Activated naive CD4-positive, alpha-beta T cell treated with anti-CD3 and anti-CD28 coated beads, Interleukin-2, amount 10 ng/mL, durations not matched to agents 7 days and 5 days (primary cell): ENCODE measurements around the gene TBCB.
A peak's percentile ranks its signal among the peaks of the same experiment; 100 is the strongest.
"Not testable (repeated sequence)": the region's sequence is repeated elsewhere in the genome, so short reads cannot be mapped to it uniquely, and the experiment has no call there.

Source experiments
- CTCF ChIA-PET: fragments of 350-600 bp; sonication (Branson Sonifier 250); formaldehyde crosslinking; loops from one replicate; lab custom pipeline; 2021; ENCODE audit warnings: antibody characterized with exemption; lab: Charles Lee
- DNase-seq: peaks from one replicate; pipeline ENCODE4 v3.0.0-alpha.2; 2020
- H3K27ac Mint-ChIP-seq: one replicate; pipeline ENCODE4 v1.8.0; 2021; ENCODE audit warnings: mild to moderate bottlenecking, moderate library complexity, mixed read lengths
- H3K27me3 Mint-ChIP-seq: one replicate; pipeline ENCODE4 v1.8.0; 2021; ENCODE audit warnings: mild to moderate bottlenecking, mixed read lengths
- H3K36me3 Mint-ChIP-seq: one replicate; pipeline ENCODE4 v1.8.0; 2021; ENCODE audit warnings: mixed read lengths
- H3K4me1 Mint-ChIP-seq: one replicate; pipeline ENCODE4 v1.8.0; 2021; ENCODE audit warnings: mixed read lengths
- H3K4me3 Mint-ChIP-seq: one replicate; pipeline ENCODE4 v1.8.0; 2021; ENCODE audit warnings: mild to moderate bottlenecking, moderate library complexity, mixed read lengths
- H3K9me3 Mint-ChIP-seq: one replicate; pipeline ENCODE4 v1.8.0; 2021; ENCODE audit warnings: mixed read lengths

The TBCB gene, protein sequence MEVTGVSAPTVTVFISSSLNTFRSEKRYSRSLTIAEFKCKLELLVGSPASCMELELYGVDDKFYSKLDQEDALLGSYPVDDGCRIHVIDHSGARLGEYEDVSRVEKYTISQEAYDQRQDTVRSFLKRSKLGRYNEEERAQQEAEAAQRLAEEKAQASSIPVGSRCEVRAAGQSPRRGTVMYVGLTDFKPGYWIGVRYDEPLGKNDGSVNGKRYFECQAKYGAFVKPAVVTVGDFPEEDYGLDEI

DNA sequence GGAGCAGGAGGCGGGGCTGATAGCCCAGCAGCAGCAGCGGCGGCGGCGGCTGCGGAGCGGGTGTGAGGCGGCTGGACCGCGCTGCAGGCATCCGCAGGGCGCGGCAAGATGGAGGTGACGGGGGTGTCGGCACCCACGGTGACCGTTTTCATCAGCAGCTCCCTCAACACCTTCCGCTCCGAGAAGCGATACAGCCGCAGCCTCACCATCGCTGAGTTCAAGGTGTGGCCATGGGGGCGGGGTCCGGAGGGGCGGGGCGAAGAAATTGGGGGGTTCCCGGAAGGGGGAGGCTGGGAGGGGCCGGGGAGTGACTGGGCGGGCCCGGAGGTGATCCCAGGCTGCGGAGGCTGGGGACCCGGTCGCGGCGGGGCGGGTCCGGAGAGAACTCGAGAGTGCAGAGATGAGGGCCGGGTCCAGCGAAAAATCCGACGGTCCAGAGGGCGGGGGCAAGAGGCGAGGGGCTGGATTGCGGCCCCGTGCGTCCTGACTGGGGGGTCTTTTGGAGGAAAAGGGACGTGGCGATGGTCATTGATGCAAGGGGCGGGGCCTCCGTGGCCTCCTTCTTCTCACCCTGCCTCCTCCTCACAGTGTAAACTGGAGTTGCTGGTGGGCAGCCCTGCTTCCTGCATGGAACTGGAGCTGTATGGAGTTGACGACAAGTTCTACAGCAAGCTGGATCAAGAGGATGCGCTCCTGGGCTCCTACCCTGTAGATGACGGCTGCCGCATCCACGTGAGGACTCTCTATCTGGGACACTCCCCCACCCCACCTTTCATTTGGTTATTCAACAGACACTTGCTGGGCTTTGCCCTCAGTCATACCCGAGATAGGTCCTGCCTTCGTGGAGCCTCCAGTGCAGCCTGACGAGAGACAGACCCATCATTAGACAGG lies at the start of gene TBCB:
TSS of gene TBCB (plus strand) at position 16 of the 891 bp plus-strand sequence. CDS start at position 109, 93 bp downstream.
- H3K36me3 Mint-ChIP-seq = peaks cover 38% of the 10 kb centered on the region

DNA sequence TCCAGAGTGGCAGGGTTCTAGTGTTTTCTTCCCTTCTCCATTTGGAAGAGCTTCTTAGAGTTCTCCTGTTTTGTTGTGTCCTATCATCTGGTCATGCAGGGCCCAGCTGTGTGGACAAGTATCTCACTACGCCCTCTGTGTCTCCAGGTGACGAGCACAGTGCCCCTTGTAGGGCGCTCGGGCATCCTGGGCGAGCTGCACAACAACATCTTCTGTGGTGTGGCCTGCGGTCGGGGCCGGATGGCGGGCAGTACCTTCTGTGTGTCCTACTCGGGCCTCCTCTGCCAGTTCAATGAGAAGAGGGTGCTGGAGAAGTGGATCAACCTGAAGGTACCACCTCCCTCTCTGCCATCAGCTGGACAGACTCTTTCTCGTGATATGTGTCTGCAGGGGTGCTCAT lies 47.6 kb upstream of the TBCB start:
- no peak overlapping the region for H3K4me3 Mint-ChIP-seq
- H3K36me3 Mint-ChIP-seq = peaks cover 60% of the 10 kb centered on the region
- H3K9me3 Mint-ChIP-seq = no peaks in the 10 kb centered on the region
- no peak for DNase-seq
- H3K27ac Mint-ChIP-seq = no peak overlapping the region
- H3K4me1 Mint-ChIP-seq = no peaks in the 10 kb centered on the region
- H3K27me3 Mint-ChIP-seq = no peaks in the 10 kb centered on the region
- CTCF ChIA-PET = no interaction called here

More for the DNA sequence above, at the start of gene TBCB:
- peaks cover 45% of the 10 kb centered on the region for H3K4me1 Mint-ChIP-seq
- peak within 1 kb of the TSS; percentile 84 for H3K4me3 Mint-ChIP-seq
- peak; percentile 92 for DNase-seq
- peak within 1 kb of the TSS; percentile 93 for H3K27ac Mint-ChIP-seq
- H3K9me3 Mint-ChIP-seq = no peaks in the 10 kb centered on the region
- CTCF ChIA-PET = interaction anchor here (1.0 to 2.9 kb wide), 2 partner anchors 13 to 58 kb away, joined by 3 to 10 read pairs; no protein-coding TSS in a partner anchor
- peaks cover 9% of the 10 kb centered on the region for H3K27me3 Mint-ChIP-seq

DNA sequence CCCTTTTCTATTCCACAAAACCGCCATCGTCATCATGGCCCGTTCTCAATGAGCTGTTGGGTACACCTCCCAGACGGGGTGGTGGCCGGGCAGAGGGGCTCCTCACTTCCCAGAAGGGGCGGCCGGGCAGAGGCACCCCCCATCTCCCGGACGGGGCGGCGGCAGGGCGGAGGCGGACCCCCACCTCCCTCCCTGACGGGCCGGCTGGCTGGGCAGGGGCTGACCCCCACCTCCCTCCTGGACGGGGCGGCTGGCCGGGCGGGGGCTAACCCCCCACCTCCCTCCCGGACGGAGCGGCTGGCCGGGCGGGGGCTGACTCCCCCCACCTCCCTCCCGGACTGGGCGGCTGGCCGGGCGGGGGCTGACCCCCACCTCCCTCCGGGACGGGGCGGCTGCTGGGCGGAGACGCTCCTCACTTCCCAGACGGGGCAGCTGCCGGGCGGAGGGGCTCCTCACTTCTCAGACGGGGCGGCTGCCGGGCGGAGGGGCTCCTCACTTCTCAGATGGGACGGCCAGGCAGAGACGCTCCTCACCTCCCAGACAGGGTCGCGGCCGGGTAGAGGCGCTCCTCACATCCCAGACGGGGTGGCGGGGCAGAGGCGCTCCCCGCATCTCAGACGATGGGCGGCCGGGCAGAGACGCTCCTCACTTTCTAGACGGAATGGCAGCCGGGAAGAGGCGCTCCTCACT lies 46.3 kb upstream of the TBCB start:
- H3K9me3 Mint-ChIP-seq, H3K27me3 Mint-ChIP-seq, DNase-seq, H3K4me1 Mint-ChIP-seq, H3K4me3 Mint-ChIP-seq, H3K27ac Mint-ChIP-seq, CTCF ChIA-PET: not testable (repeated sequence)
- peaks cover 63% of the 10 kb centered on the region for H3K36me3 Mint-ChIP-seq

DNA sequence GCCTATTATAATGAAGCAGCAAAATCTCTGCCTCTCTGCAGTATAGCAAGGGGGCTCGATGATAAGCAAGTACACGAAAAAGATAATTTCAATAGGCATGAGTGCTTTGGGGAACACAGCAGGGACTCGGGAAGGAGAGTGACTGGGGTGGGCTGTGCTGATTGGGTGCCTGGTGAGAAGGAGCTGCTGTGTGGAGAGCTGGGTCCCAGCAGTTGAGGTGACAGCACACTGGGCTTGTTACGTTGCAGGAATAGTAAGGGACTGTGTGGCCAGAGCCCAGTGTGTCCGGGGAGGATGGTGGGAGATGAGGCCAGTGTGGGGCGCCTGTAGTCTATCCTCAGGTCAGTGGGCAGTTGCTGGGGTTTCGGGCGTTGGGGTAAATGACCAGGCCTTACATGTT lies 43.2 kb upstream of the TBCB start:
- Mint-ChIP-seq H3K27ac (no peak overlapping the region), H3K4me1 (no peaks in the 10 kb centered on the region), H3K4me3 (no peak overlapping the region), H3K9me3 (no peaks in the 10 kb centered on the region), H3K27me3 (no peaks in the 10 kb centered on the region), H3K36me3 (peaks cover 54% of the 10 kb centered on the region)
- DNase-seq = no peak
- CTCF ChIA-PET = interaction anchor here (1.4 kb wide), 1 partner anchor 11 kb away, joined by 4 read pairs; no protein-coding TSS in a partner anchor

DNA sequence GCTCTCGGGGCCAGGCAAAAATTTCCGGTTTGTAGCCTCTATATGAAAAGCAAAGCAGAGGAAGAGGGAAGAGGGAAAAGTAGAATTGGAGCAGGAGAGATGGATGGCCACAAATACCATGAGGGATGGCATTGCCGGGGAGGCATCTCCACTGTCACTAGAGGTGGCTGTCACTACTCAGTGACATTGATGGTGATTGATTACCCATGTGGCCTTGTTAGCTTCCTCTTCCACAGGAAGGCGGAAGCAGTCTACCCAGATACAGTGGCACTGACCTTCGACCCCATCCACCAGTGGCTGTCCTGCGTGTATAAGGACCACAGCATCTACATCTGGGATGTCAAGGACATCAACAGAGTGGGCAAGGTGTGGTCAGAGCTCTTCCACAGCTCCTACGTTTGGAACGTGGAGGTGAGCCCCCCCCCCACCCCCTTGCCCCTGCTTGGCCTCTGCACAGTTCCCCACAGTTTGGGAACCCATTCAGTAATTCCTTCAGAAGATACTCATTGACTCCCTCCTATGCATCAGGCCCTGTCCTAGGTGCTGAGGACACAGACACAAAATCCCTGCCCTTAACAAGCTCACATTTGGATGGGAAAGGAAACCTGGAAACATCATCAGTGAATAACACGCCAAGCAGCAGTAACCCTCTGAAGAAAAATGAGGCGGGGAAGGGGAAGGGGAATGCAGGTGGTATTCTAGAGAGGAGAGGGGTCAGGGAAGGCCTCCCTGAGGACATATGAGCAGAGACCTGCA lies 42.0 kb upstream of the TBCB start:
- no peaks in the 10 kb centered on the region for H3K9me3 Mint-ChIP-seq
- CTCF ChIA-PET = interaction anchor here (1.4 kb wide), 1 partner anchor 13 kb away, joined by 4 read pairs; no protein-coding TSS in a partner anchor
- H3K36me3 Mint-ChIP-seq = peaks cover 50% of the 10 kb centered on the region
- DNase-seq = no peak
- no peak overlapping the region for H3K4me3 Mint-ChIP-seq
- no peak overlapping the region for H3K27ac Mint-ChIP-seq
- H3K27me3 Mint-ChIP-seq = no peaks in the 10 kb centered on the region
- H3K4me1 Mint-ChIP-seq = no peaks in the 10 kb centered on the region

GRCh38 chr19:36079389-36079945 lies 35.8 kb upstream of the TBCB start:
- peaks cover 48% of the 10 kb centered on the region for H3K36me3 Mint-ChIP-seq
- H3K4me1 Mint-ChIP-seq = no peaks in the 10 kb centered on the region
- DNase-seq = no peak
- no peak overlapping the region for H3K27ac Mint-ChIP-seq
- CTCF ChIA-PET = interaction anchor here (0.6 kb wide), 1 partner anchor 24 kb away, joined by 3 read pairs; no protein-coding TSS in a partner anchor
- no peaks in the 10 kb centered on the region for H3K27me3 Mint-ChIP-seq
- H3K9me3 Mint-ChIP-seq = no peaks in the 10 kb centered on the region
- H3K4me3 Mint-ChIP-seq = no peak overlapping the region

DNA sequence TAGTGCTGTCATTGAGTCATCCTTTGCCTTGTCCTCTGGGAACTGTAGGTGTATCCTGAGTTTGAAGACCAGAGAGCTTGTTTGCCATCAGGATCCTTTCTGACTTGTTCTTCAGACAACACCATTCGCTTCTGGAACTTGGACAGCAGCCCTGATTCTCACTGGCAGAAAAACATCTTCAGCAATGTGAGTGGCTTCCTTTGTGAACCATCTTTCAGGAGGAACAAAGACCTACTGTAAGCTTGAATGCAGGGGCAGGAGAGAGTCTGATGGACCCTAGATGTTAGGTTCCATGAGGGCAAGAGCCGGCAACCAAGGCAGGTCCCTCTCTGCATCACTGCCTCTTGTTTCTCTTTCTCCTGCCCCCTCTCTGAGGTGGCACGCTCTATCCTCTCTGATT lies 33.9 kb upstream of the TBCB start:
- Mint-ChIP-seq H3K36me3 (peaks cover 53% of the 10 kb centered on the region), H3K9me3 (no peaks in the 10 kb centered on the region), H3K4me3 (no peak overlapping the region), H3K27ac (no peak overlapping the region), H3K27me3 (no peaks in the 10 kb centered on the region), H3K4me1 (no peaks in the 10 kb centered on the region)
- DNase-seq = no peak
- CTCF ChIA-PET = no interaction called here

- no peak for DNase-seq
- Mint-ChIP-seq H3K27ac (no peak overlapping the region), H3K4me3 (no peak overlapping the region), H3K27me3 (no peaks in the 10 kb centered on the region), H3K4me1 (no peaks in the 10 kb centered on the region), H3K36me3 (peaks cover 51% of the 10 kb centered on the region), H3K9me3 (no peaks in the 10 kb centered on the region)
- CTCF ChIA-PET = no interaction called here
Observed at GRCh38 chr19:36081894-36082293, 33.4 kb upstream of the TBCB start.

DNA sequence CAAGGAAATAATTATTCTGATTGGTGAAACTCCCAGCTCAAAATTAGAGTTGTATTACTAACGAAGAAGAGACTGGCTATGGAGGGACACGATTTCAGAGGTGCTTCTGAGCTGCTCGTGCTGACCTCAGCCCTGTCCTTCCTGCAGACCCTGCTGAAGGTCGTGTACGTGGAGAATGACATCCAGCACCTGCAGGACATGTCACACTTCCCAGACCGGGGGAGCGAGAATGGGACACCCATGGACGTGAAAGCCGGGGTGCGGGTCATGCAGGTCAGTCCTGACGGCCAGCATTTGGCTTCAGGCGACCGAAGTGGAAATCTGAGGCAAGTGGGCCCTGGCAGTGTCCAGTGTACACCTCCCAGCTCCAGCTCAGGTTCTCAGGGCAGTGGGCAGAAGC lies 32.4 kb upstream of the TBCB start:
- CTCF ChIA-PET = interaction anchor here (0.9 kb wide), 1 partner anchor 17 kb away, joined by 3 read pairs; no protein-coding TSS in a partner anchor
- no peak overlapping the region for H3K4me3 Mint-ChIP-seq
- peaks cover 47% of the 10 kb centered on the region for H3K36me3 Mint-ChIP-seq
- no peaks in the 10 kb centered on the region for H3K9me3 Mint-ChIP-seq
- no peaks in the 10 kb centered on the region for H3K27me3 Mint-ChIP-seq
- no peaks in the 10 kb centered on the region for H3K4me1 Mint-ChIP-seq
- no peak overlapping the region for H3K27ac Mint-ChIP-seq
- no peak for DNase-seq

DNA sequence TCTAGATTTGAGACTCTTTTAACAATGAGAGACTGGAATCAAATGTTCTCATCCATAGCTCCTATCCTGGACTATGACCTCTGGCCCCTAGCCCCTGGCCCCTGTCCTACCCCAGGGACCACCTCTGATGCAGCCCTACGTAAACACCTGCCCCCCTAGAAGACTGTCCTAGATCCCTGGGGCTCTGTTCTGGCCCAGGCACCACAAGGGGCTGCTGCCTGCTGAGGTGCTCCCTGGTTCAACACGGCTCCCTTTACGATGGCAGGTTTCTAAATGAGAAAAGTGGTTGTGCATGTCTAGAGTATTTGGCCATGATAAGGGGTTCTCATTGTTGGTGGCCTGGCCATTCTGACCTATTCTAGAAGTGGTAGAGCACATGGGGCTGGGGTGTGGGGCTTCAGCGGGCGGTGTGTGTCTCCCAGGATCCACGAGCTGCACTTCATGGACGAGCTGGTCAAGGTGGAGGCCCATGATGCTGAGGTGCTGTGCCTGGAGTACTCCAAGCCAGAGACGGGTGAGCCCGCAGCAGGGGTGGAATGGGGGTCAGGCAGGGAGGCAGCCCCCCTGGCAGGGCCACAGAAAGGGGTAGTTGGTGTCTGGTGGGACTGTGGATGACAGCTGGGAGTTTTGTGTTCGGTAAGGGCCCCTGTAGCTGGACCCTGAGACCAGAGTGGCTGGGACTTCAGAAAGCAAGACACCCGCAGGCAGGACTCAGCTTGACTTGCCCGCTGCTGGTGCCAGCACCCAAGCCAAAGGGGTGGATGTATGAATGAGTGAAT lies 30.8 kb upstream of the TBCB start:
- H3K4me3 Mint-ChIP-seq = no peak overlapping the region
- CTCF ChIA-PET = no interaction called here
- no peaks in the 10 kb centered on the region for H3K9me3 Mint-ChIP-seq
- H3K4me1 Mint-ChIP-seq = no peaks in the 10 kb centered on the region
- H3K36me3 Mint-ChIP-seq = peaks cover 48% of the 10 kb centered on the region
- H3K27me3 Mint-ChIP-seq = no peaks in the 10 kb centered on the region
- no peak for DNase-seq
- H3K27ac Mint-ChIP-seq = no peak overlapping the region

DNA sequence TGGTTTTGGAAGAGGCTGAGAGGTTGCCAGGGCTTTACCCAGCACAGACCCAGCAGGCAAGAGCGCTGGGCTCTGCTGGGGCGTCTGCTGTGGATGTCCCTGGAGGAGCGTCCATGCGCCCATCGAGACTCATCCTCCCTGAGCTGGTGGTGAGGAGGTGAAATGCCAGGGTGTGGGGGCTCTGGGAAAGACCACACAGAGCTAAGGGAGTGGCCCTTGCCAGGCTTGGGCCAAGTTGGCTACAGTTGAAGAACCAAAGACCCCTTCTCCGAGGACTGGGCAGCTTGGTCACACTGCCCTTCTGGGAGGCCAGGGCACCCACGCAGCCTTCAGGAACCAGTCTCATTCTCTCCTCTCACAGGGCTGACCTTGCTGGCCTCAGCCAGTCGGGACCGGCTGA lies 28.9 kb upstream of the TBCB start:
- H3K9me3 Mint-ChIP-seq = no peaks in the 10 kb centered on the region
- no peaks in the 10 kb centered on the region for H3K4me1 Mint-ChIP-seq
- peaks cover 52% of the 10 kb centered on the region for H3K36me3 Mint-ChIP-seq
- H3K4me3 Mint-ChIP-seq = no peak overlapping the region
- H3K27ac Mint-ChIP-seq = no peak overlapping the region
- CTCF ChIA-PET = no interaction called here
- DNase-seq = no peak
- no peaks in the 10 kb centered on the region for H3K27me3 Mint-ChIP-seq

GRCh38 chr19:36089847-36090246 lies 25.4 kb upstream of the TBCB start:
- CTCF ChIA-PET = no interaction called here
- DNase-seq = no peak
- no peak overlapping the region for H3K4me3 Mint-ChIP-seq
- H3K36me3 Mint-ChIP-seq = peaks cover 46% of the 10 kb centered on the region
- no peaks in the 10 kb centered on the region for H3K4me1 Mint-ChIP-seq
- no peaks in the 10 kb centered on the region for H3K9me3 Mint-ChIP-seq
- H3K27ac Mint-ChIP-seq = no peak overlapping the region
- H3K27me3 Mint-ChIP-seq = no peaks in the 10 kb centered on the region
